H1 (cell line): Measurements from ENCODE around the gene FN3KRP. TPM values are rescaled to one million over a fixed set of nuclear protein-coding genes. Genes with fewer than 3 reads are reported as not detected.

Experiments
- CTCF ChIA-PET: fragments of 300-600 bp; sonication (Branson Sonifier 250); formaldehyde crosslinking; loops from one replicate; lab custom pipeline; 2021; ENCODE audit not compliant: partially characterized antibody; lab: Charles Lee
- POLR2A ChIA-PET: fragments of 300-600 bp; sonication (Branson Sonifier 250); formaldehyde crosslinking; loops from one replicate; lab custom pipeline; 2021; ENCODE audit warnings: inconsistent platforms; ENCODE audit not compliant: partially characterized antibody; lab: Charles Lee
- DNase-seq, 2 experiments: peaks; one replicate each; pipeline versions ENCODE4 v3.0.0 to v3.0.0-alpha.2; 2010 to 2022; ENCODE audit warnings: low spot score in 2 of 2, low read depth in 1 of 2, mixed read lengths in 1 of 2
- FAIRE-seq: peaks from 2 replicates; lab custom pipeline; 2011; peaks lifted over from hg19 to GRCh38; lab: Jason Lieb, UNC
- H2AFZ ChIP-seq: 2 replicates; pipeline ENCODE4 v1.8.1; 2012; ENCODE audit warnings: low read length, inconsistent platforms
- H2AK5ac ChIP-seq: 2 replicates; pipeline ENCODE4 v1.6.1; 2013; ENCODE audit warnings: low read depth, low read length
- H2BK120ac ChIP-seq: replicated peaks from 2 replicates; pipeline ENCODE3; 2013; ENCODE audit warnings: low read depth, low read length, inconsistent platforms
- H2BK12ac ChIP-seq: 2 replicates; pipeline ENCODE4 v1.6.1; 2013; ENCODE audit warnings: low read depth, low read length
- H2BK15ac ChIP-seq: 2 replicates; pipeline ENCODE4 v1.6.1; 2013; ENCODE audit warnings: low read length
- H2BK20ac ChIP-seq: 2 replicates; pipeline ENCODE4 v1.6.1; 2013; ENCODE audit warnings: low read length
- H2BK5ac ChIP-seq: 2 replicates; pipeline ENCODE4 v1.6.1; 2013; ENCODE audit warnings: low read depth, low read length
- H3K14ac ChIP-seq: 2 replicates; pipeline ENCODE4 v1.6.1; 2013; ENCODE audit warnings: inconsistent platforms; ENCODE audit not compliant: insufficient read length
- H3K18ac ChIP-seq: 2 replicates; pipeline ENCODE4 v1.6.1; 2013; ENCODE audit warnings: low read length; ENCODE audit errors: extremely low read depth
- H3K23ac ChIP-seq: 2 replicates; pipeline ENCODE4 v1.6.1; 2013; ENCODE audit warnings: inconsistent platforms; ENCODE audit not compliant: insufficient read length
- H3K23me2 ChIP-seq: 2 replicates; pipeline ENCODE4 v1.6.1; 2013; ENCODE audit warnings: low read depth, low read length
- H3K27ac ChIP-seq: 2 replicates; pipeline ENCODE4 v1.6.1; 2011; ENCODE audit warnings: low read depth, low read length, inconsistent platforms
- H3K27me3 ChIP-seq, 4 experiments: replicated peaks in 1 of 4; 1 replicate in 1 of 4; 2 replicates in 3 of 4; pipeline versions ENCODE4 v1.6.1 to v1.8.1; 2011 to 2013; ENCODE audit warnings: low read length in 3 of 4, mild to moderate bottlenecking in 3 of 4, inconsistent platforms in 2 of 4, mixed read lengths in 2 of 4, moderate library complexity in 1 of 4; ENCODE audit not compliant: control insufficient read depth in 3 of 4, insufficient read depth in 3 of 4; ENCODE audit errors: extremely low read depth in 1 of 4
- H3K36me3 ChIP-seq, 4 experiments: 2 replicates each; pipeline versions ENCODE4 v1.6.1 to v1.8.1; 2011 to 2013; ENCODE audit warnings: mild to moderate bottlenecking in 4 of 4, low read length in 3 of 4, moderate library complexity in 2 of 4, control low read depth in 1 of 4, inconsistent platforms in 1 of 4; ENCODE audit not compliant: insufficient read depth in 4 of 4, control insufficient read depth in 2 of 4
- H3K4ac ChIP-seq: replicated peaks from 2 replicates; pipeline ENCODE3; 2013; ENCODE audit warnings: low read length, low read depth, mixed read lengths, inconsistent platforms; ENCODE audit not compliant: insufficient read length
- H3K4me1 ChIP-seq, 4 experiments: replicated peaks in 1 of 4; 1 replicate in 1 of 4; 2 replicates in 3 of 4; pipeline versions ENCODE4 v1.6.1 to v1.8.1; 2011 to 2013; ENCODE audit warnings: low read length in 3 of 4, inconsistent platforms in 2 of 4, mixed read lengths in 1 of 4; ENCODE audit not compliant: insufficient read depth in 4 of 4, control insufficient read depth in 3 of 4
- H3K4me2 ChIP-seq, 2 experiments: 2 replicates each; pipeline versions ENCODE4 v1.6.1 to v1.8.1; 2011 to 2013; ENCODE audit warnings: low read depth in 2 of 2, low read length in 2 of 2, control low read depth in 1 of 2, inconsistent platforms in 1 of 2, mild to moderate bottlenecking in 1 of 2; ENCODE audit not compliant: insufficient read depth in 1 of 2
- H3K4me3 ChIP-seq, 4 experiments: fragments of 200-600, 300-600 bp in 1 of 4; sonication (generic), shearing (Covaris generic), sonication (Bioruptor Twin) in 1 of 4; 2 replicates each; pipeline versions ENCODE4 v1.5.1 to v1.8.1; 2011 to 2016; ENCODE audit warnings: low read length in 4 of 4, low read depth in 3 of 4, control low read depth in 2 of 4, inconsistent platforms in 2 of 4, mild to moderate bottlenecking in 2 of 4, mixed read lengths in 1 of 4, moderate library complexity in 1 of 4; ENCODE audit not compliant: insufficient read depth in 2 of 4; ENCODE audit errors: extremely low read depth in 1 of 4
- H3K56ac ChIP-seq: replicated peaks from 2 replicates; pipeline ENCODE3; 2013; ENCODE audit warnings: low read depth, mild to moderate bottlenecking, mixed read lengths, low read length, inconsistent platforms; ENCODE audit not compliant: insufficient read length
- H3K79me1 ChIP-seq: 2 replicates; pipeline ENCODE4 v1.6.1; 2013; ENCODE audit warnings: low read depth, low read length, control low read depth
- H3K79me2 ChIP-seq, 2 experiments: 2 replicates each; pipeline versions ENCODE4 v1.6.1 to v1.8.1; 2012 to 2013; ENCODE audit warnings: low read length in 2 of 2, mild to moderate bottlenecking in 2 of 2, inconsistent platforms in 1 of 2; ENCODE audit not compliant: insufficient read depth in 2 of 2, control insufficient read depth in 1 of 2
- H3K9ac ChIP-seq, 4 experiments: replicated peaks in 1 of 4; 1 replicate in 1 of 4; 2 replicates in 3 of 4; pipeline versions ENCODE4 v1.6.1 to v1.8.1; 2011 to 2013; ENCODE audit warnings: low read depth in 3 of 4, low read length in 3 of 4, control low read depth in 2 of 4, mild to moderate bottlenecking in 2 of 4, moderate library complexity in 2 of 4, inconsistent platforms in 1 of 4; ENCODE audit errors: extremely low read depth in 1 of 4
- H3K9me3 ChIP-seq, 2 experiments: 2 replicates each; pipeline versions ENCODE4 v1.6.1 to v1.8.1; 2012 to 2013; ENCODE audit warnings: mild to moderate bottlenecking in 2 of 2, moderate library complexity in 2 of 2, control low read depth in 1 of 2, inconsistent platforms in 1 of 2, low read depth in 1 of 2, low read length in 1 of 2, mixed read lengths in 1 of 2; ENCODE audit not compliant: insufficient read depth in 2 of 2
- H4K20me1 ChIP-seq, 2 experiments: replicated peaks in 1 of 2; 2 replicates each; pipeline versions ENCODE3 to v1.8.1; 2011 to 2013; ENCODE audit warnings: inconsistent platforms in 2 of 2, low read length in 2 of 2, mild to moderate bottlenecking in 1 of 2; ENCODE audit not compliant: insufficient read depth in 2 of 2, control insufficient read depth in 1 of 2
- H4K5ac ChIP-seq: 2 replicates; pipeline ENCODE4 v1.6.1; 2013; ENCODE audit warnings: low read length, low read depth, mixed read lengths, inconsistent platforms; ENCODE audit not compliant: insufficient read length
- H4K8ac ChIP-seq: 2 replicates; pipeline ENCODE4 v1.8.0; 2013; ENCODE audit warnings: mild to moderate bottlenecking, moderate library complexity, low read length, inconsistent platforms; ENCODE audit not compliant: insufficient read depth; ENCODE audit errors: extremely low read depth
- H4K91ac ChIP-seq: replicated peaks from 2 replicates; pipeline ENCODE3; 2013; ENCODE audit warnings: low read length, mixed read lengths, inconsistent platforms; ENCODE audit not compliant: insufficient read length
- CBX8 ChIP-seq: fragments of 300-800, 300-1000 bp; sonication (generic); IDR thresholded peaks from 2 replicates; pipeline ENCODE4 v1.7.1; 2016; ENCODE audit warnings: low read depth, low read length, borderline replicate concordance
- CEBPB ChIP-seq: IDR thresholded peaks from 2 replicates; pipeline ENCODE4 v1.6.1; 2012; ENCODE audit warnings: low read depth, low read length
- CHD1 ChIP-seq: IDR thresholded peaks from 2 replicates; pipeline ENCODE4 v1.6.1; 2012; ENCODE audit warnings: low read depth, low read length, improper control_type of control experiment
- CHD2 ChIP-seq: IDR thresholded peaks from 2 replicates; pipeline ENCODE4 v1.6.1; 2012; ENCODE audit warnings: low read length, improper control_type of control experiment
- JUN ChIP-seq: IDR thresholded peaks from 2 replicates; pipeline ENCODE4 v1.6.1; 2011; ENCODE audit warnings: low read depth, mild to moderate bottlenecking, improper control_type of control experiment, low read length
- JUND ChIP-seq: IDR thresholded peaks from 2 replicates; pipeline ENCODE4 v1.6.1; 2011; ENCODE audit warnings: mild to moderate bottlenecking, improper control_type of control experiment, low read length
- PHF8 ChIP-seq: fragments of 200-600 bp; sonication (generic); conservative IDR thresholded peaks from 2 replicates; pipeline ENCODE4 v1.7.1; 2012; ENCODE audit warnings: low read depth, mild to moderate bottlenecking, inconsistent platforms, low read length, moderate library complexity
- RFX5 ChIP-seq: IDR thresholded peaks from 2 replicates; pipeline ENCODE4 v1.6.1; 2011; ENCODE audit warnings: low read depth, low read length, improper control_type of control experiment, borderline replicate concordance
- SP1 ChIP-seq: IDR thresholded peaks from 2 replicates; pipeline ENCODE4 v1.6.1; 2011; ENCODE audit warnings: low read depth, low read length
- SP2 ChIP-seq: IDR thresholded peaks from 2 replicates; pipeline ENCODE4 v1.6.1; 2012; ENCODE audit warnings: mild to moderate bottlenecking, low read length, inconsistent platforms
- SRF ChIP-seq: IDR thresholded peaks from 2 replicates; pipeline ENCODE4 v1.6.1; 2011; ENCODE audit warnings: mild to moderate bottlenecking, low read depth, low read length, moderate library complexity
- ZNF274 ChIP-seq: IDR thresholded peaks from 2 replicates; pipeline ENCODE4 v1.7.0; 2012; ENCODE audit warnings: low read length, borderline replicate concordance; ENCODE audit errors: extremely low read depth
- WGBS, 2 experiments: shearing (Covaris generic) in 1 of 2; methylation state at CpG; one replicate each; pipeline versions ENCODE4 v1.1.6 to v1.1.7; 2013 to 2015; ENCODE audit warnings: low lambda C conversion rate in 2 of 2, mixed read lengths in 2 of 2, inconsistent platforms in 1 of 2, low coverage in 1 of 2, missing lambda C conversion rate in 1 of 2; ENCODE audit not compliant: insufficient replicate concordance in 2 of 2, insufficient coverage in 1 of 2, insufficient read length in 1 of 2; ENCODE audit errors: extremely low coverage in 1 of 2, missing lambda C conversion rate in 1 of 2; 5-methylcytosine and 5-hydroxymethylcytosine counted together
- polyA plus RNA-seq, 7 experiments: library from polyadenylated mRNA; depleted of rRNA in 3 of 7; stranded (reverse) in 5 of 7; unstranded in 2 of 7; fragments of >200 nt in 5 of 7; fragments of 200-250 nt in 2 of 7; gene quantifications; 1 replicate in 5 of 7; 2 replicates in 1 of 7; 4 replicates in 1 of 7; pipeline versions ENCODE4 v1.2.1 to v1.2.3, GENCODE V29; 2011 to 2013; ENCODE audit warnings: missing spikeins in 2 of 7, mixed read lengths in 2 of 7
- total RNA-seq: library from RNA; stranded (reverse); fragmentation: NEBNext Ultra II Directional; extraction: Animal tissue kit (Norgen Biotek cat#: 25700); gene quantifications from 2 replicates; pipeline ENCODE4 v1.2.1, GENCODE V29; 2021
- TF ChIP-seq, protein P1 (sequence below): IDR thresholded peaks from 2 replicates; pipeline ENCODE4 v1.6.1; 2011; ENCODE audit warnings: low read length, improper control_type of control experiment

Gene FN3KRP
- total and polyA plus RNA-seq, 2 of the 8 experiments (the other 6 are each of a cell fraction or from before 2014, with no cell fraction given): 18.1 to 21.4 TPM

- Histone ChIP-seq H3K4ac (no peak overlapping the region), H4K91ac (no peak overlapping the region), H2AFZ (no peak overlapping the region), H4K5ac (no peak overlapping the region), H3K9me3 (no peaks in the 10 kb centered on the region), H4K8ac (no peak overlapping the region), H3K27ac (no peak overlapping the region), H3K23me2 (peaks cover 16% of the 10 kb centered on the region), H2BK12ac (no peak overlapping the region), H3K4me3 (no peak overlapping the region), H3K4me1 (peaks cover 0 to 5% (median 0%) of the 10 kb centered on the region in 4 experiments; a peak in 2 of 7 replicates), H3K14ac (no peak overlapping the region), H2BK20ac (no peak overlapping the region), H3K79me1 (peaks cover 6% of the 10 kb centered on the region), H3K36me3 (peaks cover 0 to 2% (median 0%) of the 10 kb centered on the region in 4 experiments; a peak in 4 of 8 replicates), H3K9ac (no peak overlapping the region), H2BK15ac (no peak overlapping the region), H3K56ac (no peak overlapping the region), H2BK5ac (no peak overlapping the region), H2BK120ac (no peak overlapping the region), H3K23ac (no peak overlapping the region), H2AK5ac (no peak overlapping the region), H4K20me1 (peaks cover 4 to 17% of the 10 kb centered on the region in 2 experiments), H3K27me3 (no peaks in the 10 kb centered on the region), H3K4me2 (no peak overlapping the region), H3K79me2 (peaks cover 2 to 5% of the 10 kb centered on the region in 2 experiments; a peak in 2 of 4 replicates), H3K18ac (no peak overlapping the region)
- POLR2A ChIA-PET: interaction anchor here (1.1 kb wide), 1 partner anchor 25 kb away, joined by 3 read pairs; no protein-coding TSS in a partner anchor
- no peak for FAIRE-seq
- 92% methylated on average over 16 of the region's 18 CpGs; no CpG with 5 or more reads in 1 of the 2 experiments for WGBS, 2 experiments
- no peak for DNase-seq
- CTCF ChIA-PET: interaction anchor here (1.0 kb wide), 1 partner anchor 10 kb away, joined by 3 read pairs; no protein-coding TSS in a partner anchor
- TF ChIP-seq PHF8: no peak
- no peak for TF ChIP-seq CHD1
- no peak for TF ChIP-seq JUN
- TF ChIP-seq ZNF274: no peak
- TF ChIP-seq SP1: no peak
- TF ChIP-seq JUND: no peak
- no peak for TF ChIP-seq CHD2
- TF ChIP-seq, protein P1, sequence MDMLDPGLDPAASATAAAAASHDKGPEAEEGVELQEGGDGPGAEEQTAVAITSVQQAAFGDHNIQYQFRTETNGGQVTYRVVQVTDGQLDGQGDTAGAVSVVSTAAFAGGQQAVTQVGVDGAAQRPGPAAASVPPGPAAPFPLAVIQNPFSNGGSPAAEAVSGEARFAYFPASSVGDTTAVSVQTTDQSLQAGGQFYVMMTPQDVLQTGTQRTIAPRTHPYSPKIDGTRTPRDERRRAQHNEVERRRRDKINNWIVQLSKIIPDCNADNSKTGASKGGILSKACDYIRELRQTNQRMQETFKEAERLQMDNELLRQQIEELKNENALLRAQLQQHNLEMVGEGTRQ: no peak
- TF ChIP-seq RFX5: no peak
- no peak for TF ChIP-seq CBX8
- no peak for TF ChIP-seq CEBPB
- TF ChIP-seq SP2: no peak
- TF ChIP-seq SRF: no peak
These were observed 2.6 kb downstream of the FN3KRP start for GRCh38 chr17:82718986-82719685.
